ENCODE data around the gene CCT3.

Gene CCT3

GRCh38 chr1:156342166-156342955, 4.3 kb upstream of the CCT3 start:
- no peaks in the 10 kb centered on the region for H3K27me3 ChIP-seq (ENCODE audit: insufficient read depth, poor library complexity, severe bottlenecking)
- no peak for DNase-seq (ENCODE audit: low read depth in 1 of 2, low spot score in 1 of 2)
- H3K4me3 ChIP-seq (replicated peaks; ENCODE audit: insufficient read depth, low read length): no peak overlapping the region
- no peak overlapping the region for H3K27ac ChIP-seq (replicated peaks)
- TF ChIP-seq POLR2AphosphoS5 (IDR thresholded peaks at IDR 0.05; ENCODE audit: low read depth): no peak
- TF ChIP-seq GABPA (IDR thresholded peaks at IDR 0.05; ENCODE audit: low read depth): no peak
- TF ChIP-seq, protein P1, sequence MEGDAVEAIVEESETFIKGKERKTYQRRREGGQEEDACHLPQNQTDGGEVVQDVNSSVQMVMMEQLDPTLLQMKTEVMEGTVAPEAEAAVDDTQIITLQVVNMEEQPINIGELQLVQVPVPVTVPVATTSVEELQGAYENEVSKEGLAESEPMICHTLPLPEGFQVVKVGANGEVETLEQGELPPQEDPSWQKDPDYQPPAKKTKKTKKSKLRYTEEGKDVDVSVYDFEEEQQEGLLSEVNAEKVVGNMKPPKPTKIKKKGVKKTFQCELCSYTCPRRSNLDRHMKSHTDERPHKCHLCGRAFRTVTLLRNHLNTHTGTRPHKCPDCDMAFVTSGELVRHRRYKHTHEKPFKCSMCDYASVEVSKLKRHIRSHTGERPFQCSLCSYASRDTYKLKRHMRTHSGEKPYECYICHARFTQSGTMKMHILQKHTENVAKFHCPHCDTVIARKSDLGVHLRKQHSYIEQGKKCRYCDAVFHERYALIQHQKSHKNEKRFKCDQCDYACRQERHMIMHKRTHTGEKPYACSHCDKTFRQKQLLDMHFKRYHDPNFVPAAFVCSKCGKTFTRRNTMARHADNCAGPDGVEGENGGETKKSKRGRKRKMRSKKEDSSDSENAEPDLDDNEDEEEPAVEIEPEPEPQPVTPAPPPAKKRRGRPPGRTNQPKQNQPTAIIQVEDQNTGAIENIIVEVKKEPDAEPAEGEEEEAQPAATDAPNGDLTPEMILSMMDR (IDR thresholded peaks at IDR 0.05; ENCODE audit: insufficient read depth, low read length): no peak
- TF ChIP-seq, protein P2, sequence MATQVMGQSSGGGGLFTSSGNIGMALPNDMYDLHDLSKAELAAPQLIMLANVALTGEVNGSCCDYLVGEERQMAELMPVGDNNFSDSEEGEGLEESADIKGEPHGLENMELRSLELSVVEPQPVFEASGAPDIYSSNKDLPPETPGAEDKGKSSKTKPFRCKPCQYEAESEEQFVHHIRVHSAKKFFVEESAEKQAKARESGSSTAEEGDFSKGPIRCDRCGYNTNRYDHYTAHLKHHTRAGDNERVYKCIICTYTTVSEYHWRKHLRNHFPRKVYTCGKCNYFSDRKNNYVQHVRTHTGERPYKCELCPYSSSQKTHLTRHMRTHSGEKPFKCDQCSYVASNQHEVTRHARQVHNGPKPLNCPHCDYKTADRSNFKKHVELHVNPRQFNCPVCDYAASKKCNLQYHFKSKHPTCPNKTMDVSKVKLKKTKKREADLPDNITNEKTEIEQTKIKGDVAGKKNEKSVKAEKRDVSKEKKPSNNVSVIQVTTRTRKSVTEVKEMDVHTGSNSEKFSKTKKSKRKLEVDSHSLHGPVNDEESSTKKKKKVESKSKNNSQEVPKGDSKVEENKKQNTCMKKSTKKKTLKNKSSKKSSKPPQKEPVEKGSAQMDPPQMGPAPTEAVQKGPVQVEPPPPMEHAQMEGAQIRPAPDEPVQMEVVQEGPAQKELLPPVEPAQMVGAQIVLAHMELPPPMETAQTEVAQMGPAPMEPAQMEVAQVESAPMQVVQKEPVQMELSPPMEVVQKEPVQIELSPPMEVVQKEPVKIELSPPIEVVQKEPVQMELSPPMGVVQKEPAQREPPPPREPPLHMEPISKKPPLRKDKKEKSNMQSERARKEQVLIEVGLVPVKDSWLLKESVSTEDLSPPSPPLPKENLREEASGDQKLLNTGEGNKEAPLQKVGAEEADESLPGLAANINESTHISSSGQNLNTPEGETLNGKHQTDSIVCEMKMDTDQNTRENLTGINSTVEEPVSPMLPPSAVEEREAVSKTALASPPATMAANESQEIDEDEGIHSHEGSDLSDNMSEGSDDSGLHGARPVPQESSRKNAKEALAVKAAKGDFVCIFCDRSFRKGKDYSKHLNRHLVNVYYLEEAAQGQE (IDR thresholded peaks at IDR 0.05; ENCODE audit: insufficient replicate concordance, low read depth): no peak
- no peak for TF ChIP-seq SPI1 (IDR thresholded peaks at IDR 0.05; ENCODE audit: borderline replicate concordance, low read depth)

DNA sequence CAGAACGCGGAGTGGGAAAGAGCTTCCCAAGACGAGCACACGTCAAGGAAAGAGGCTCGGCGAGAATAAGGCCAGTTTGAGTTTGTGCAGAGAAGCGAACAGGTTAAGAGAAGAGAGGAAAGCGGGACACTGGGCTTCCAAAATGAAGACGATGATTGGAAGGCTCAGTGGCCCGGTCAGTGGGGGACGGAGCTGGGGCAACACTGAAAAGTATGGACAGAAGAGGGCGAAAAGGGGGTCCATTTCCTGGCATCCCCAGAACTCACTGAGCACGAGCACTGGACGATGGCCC, 258 bp downstream of the CCT3 start:
- Histone ChIP-seq H3K27me3 (ENCODE audit: insufficient read depth, poor library complexity, severe bottlenecking) (no peaks in the 10 kb centered on the region), H3K27ac (replicated peaks) (peak overlapping the region; percentile 83), H3K4me3 (replicated peaks; ENCODE audit: insufficient read depth, low read length) (peak overlapping the region; percentile 90)
- no peak for TF ChIP-seq SPI1 (IDR thresholded peaks at IDR 0.05; ENCODE audit: borderline replicate concordance, low read depth)
- TF ChIP-seq POLR2AphosphoS5 (IDR thresholded peaks at IDR 0.05; ENCODE audit: low read depth): no peak
- TF ChIP-seq, protein P1 (IDR thresholded peaks at IDR 0.05; ENCODE audit: insufficient read depth, low read length): no peak
- TF ChIP-seq, protein P2 (IDR thresholded peaks at IDR 0.05; ENCODE audit: insufficient replicate concordance, low read depth): peak; percentile 38
- DNase-seq (ENCODE audit: low read depth in 1 of 2, low spot score in 1 of 2): no peak

DNA sequence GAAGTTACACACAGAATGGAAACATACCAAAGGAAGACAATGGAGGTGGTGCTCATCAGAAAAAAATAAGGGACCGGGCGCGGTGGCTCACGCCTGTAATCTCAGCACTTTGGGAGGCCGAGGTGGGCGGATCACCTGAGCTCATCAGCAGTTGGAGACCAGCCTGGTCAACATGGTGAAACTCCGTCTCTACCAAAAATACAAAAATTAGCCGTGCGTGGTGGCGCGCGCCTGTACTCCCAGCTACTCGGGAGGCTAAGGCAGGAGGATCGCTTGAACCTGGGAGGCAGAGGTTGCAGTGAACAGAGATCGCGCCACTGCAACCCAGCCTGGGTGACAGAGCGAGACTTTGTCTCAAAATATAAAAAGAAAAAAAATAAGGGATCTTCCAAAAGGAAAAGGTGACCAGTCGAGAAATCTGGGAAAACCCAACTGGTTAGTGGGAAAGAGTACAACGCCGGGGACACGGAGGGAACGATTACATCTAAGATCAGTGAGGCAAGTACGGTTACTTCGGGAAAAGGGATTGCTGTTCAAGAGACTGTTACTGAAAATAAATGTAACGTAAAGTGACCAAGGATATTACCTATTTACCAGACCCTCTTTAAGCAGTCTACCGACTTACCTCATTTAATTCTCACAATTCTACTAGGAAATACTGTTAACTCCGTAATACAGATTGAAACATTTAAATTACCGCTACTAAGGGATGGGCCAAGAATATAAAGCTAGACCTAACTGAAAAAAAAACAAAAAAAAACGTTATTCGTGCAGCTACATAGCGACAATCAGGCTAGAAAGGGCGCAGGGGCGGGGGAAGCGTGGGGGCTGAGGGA, 822 bp downstream of the CCT3 start:
- no peak for DNase-seq (ENCODE audit: low read depth in 1 of 2, low spot score in 1 of 2)
- H3K4me3 ChIP-seq (replicated peaks; ENCODE audit: insufficient read depth, low read length): peak overlapping the region; percentile 90
- H3K27ac ChIP-seq (replicated peaks): peak overlapping the region; percentile 83
- no peak for TF ChIP-seq SPI1 (IDR thresholded peaks at IDR 0.05; ENCODE audit: borderline replicate concordance, low read depth)
- no peak for TF ChIP-seq POLR2AphosphoS5 (IDR thresholded peaks at IDR 0.05; ENCODE audit: low read depth)
- TF ChIP-seq, protein P2 (IDR thresholded peaks at IDR 0.05; ENCODE audit: insufficient replicate concordance, low read depth): no peak
- TF ChIP-seq, protein P1 (IDR thresholded peaks at IDR 0.05; ENCODE audit: insufficient read depth, low read length): no peak
- TF ChIP-seq GABPA (IDR thresholded peaks at IDR 0.05; ENCODE audit: low read depth): no peak
- H3K27me3 ChIP-seq (ENCODE audit: insufficient read depth, poor library complexity, severe bottlenecking): no peaks in the 10 kb centered on the region

All from HL-60 (cell line).